ENCODE results near the gene TMEM62. TPM values are rescaled to one million over a fixed set of nuclear protein-coding genes. Genes with fewer than 3 reads are reported as not detected.
A peak's percentile ranks its signal among the peaks of the same experiment; 100 is the strongest.

The TMEM62 gene
- total RNA-seq, 4 donors from 2014 or later: 15.8 to 49.2 (median 22.1) TPM

- DNase-seq: no peak
- no peak overlapping the region for H3K27ac ChIP-seq
- no peaks in the 10 kb centered on the region for H3K27me3 ChIP-seq
- intact Hi-C loops (cut with DNase I): no loop called here
- peak in 5 of 6 experiments; percentile 26 to 66 (median 58) for TF ChIP-seq CTCF (IDR thresholded peaks at IDR 0.05)
- no peak for TF ChIP-seq POLR2A (IDR thresholded peaks at IDR 0.05)
- H3K4me3 ChIP-seq: no peak overlapping the region
- peaks cover 5 to 37% (median 15%) of the 10 kb centered on the region in 3 donors for H3K36me3 ChIP-seq
- no peaks in the 10 kb centered on the region for H3K9me3 ChIP-seq
- peaks cover 0 to 51% (median 14%) of the 10 kb centered on the region in 3 donors for H3K4me1 ChIP-seq
- 48 to 56% methylated on average over 2 of the region's 2 CpGs for WGBS, 2 donors
Measured at GRCh38 chr15:43187544-43188155, 54.3 kb downstream of the TMEM62 start.

- Histone ChIP-seq H3K9me3 (no peaks in the 10 kb centered on the region), H3K4me3 (no peak overlapping the region), H3K36me3 (peaks cover 5 to 54% (median 22%) of the 10 kb centered on the region in 3 donors), H3K27me3 (no peaks in the 10 kb centered on the region), H3K27ac (no peak overlapping the region), H3K4me1 (peaks cover 0 to 43% (median 14%) of the 10 kb centered on the region in 3 donors)
- TF ChIP-seq POLR2A (IDR thresholded peaks at IDR 0.05): no peak
- TF ChIP-seq CTCF (IDR thresholded peaks at IDR 0.05): no peak
- no peak for DNase-seq
- 62 to 71% methylated on average over 2 of the region's 2 CpGs for WGBS, 2 donors
- intact Hi-C loops (cut with DNase I): no loop called here
Measured at GRCh38 chr15:43189296-43189695, 55.9 kb downstream of the TMEM62 start.

- peaks cover 5 to 62% (median 29%) of the 10 kb centered on the region in 3 donors for H3K36me3 ChIP-seq
- no peak overlapping the region for H3K27ac ChIP-seq
- no peaks in the 10 kb centered on the region for H3K27me3 ChIP-seq
- no peak overlapping the region for H3K4me3 ChIP-seq
- no peaks in the 10 kb centered on the region for H3K9me3 ChIP-seq
- TF ChIP-seq POLR2A (IDR thresholded peaks at IDR 0.05) (no peak), CTCF (IDR thresholded peaks at IDR 0.05) (no peak)
- peaks cover 0 to 34% (median 14%) of the 10 kb centered on the region in 3 donors for H3K4me1 ChIP-seq
- WGBS, 2 donors: 70 to 84% methylated on average over 1 of the region's 1 CpG
- intact Hi-C loops (cut with DNase I): no loop called here
- DNase-seq: no peak
Measured at GRCh38 chr15:43190178-43190577, 56.8 kb downstream of the TMEM62 start.

- peaks cover 5 to 98% (median 29%) of the 10 kb centered on the region in 3 donors for H3K36me3 ChIP-seq
- TF ChIP-seq POLR2A (IDR thresholded peaks at IDR 0.05): no peak
- TF ChIP-seq CTCF (IDR thresholded peaks at IDR 0.05): no peak
- no peak overlapping the region for H3K4me3 ChIP-seq
- WGBS, 2 donors: 87% methylated on average over 2 of the region's 2 CpGs
- no peaks in the 10 kb centered on the region for H3K9me3 ChIP-seq
- H3K27ac ChIP-seq: no peak overlapping the region
- no peak for DNase-seq
- no peaks in the 10 kb centered on the region for H3K27me3 ChIP-seq
- peaks cover 0 to 5% (median 0%) of the 10 kb centered on the region in 3 donors for H3K4me1 ChIP-seq
- intact Hi-C loops (cut with DNase I): no loop called here
Measured at GRCh38 chr15:43193710-43194109, 60.3 kb downstream of the TMEM62 start.

GRCh38 chr15:43194795-43195194, 61.4 kb downstream of the TMEM62 start:
- Histone ChIP-seq H3K4me1 (peaks cover 0 to 5% (median 0%) of the 10 kb centered on the region in 3 donors), H3K27me3 (no peaks in the 10 kb centered on the region), H3K36me3 (peaks cover 5 to 89% (median 28%) of the 10 kb centered on the region in 3 donors), H3K27ac (no peak overlapping the region), H3K4me3 (no peak overlapping the region), H3K9me3 (no peaks in the 10 kb centered on the region)
- TF ChIP-seq POLR2A (IDR thresholded peaks at IDR 0.05) (no peak), CTCF (IDR thresholded peaks at IDR 0.05) (no peak)
- intact Hi-C loops (cut with DNase I): no loop called here
- DNase-seq: no peak
- WGBS, 2 donors: 90 to 94% methylated on average over 2 of the region's 2 CpGs
